ENCODE measurements around the gene DPT. TPM values are rescaled to one million over a fixed set of nuclear protein-coding genes. Genes with fewer than 3 reads are reported as not detected.

Gene DPT
- polyA plus RNA-seq, 1 donor from 2014 or later: not detected

DNA sequence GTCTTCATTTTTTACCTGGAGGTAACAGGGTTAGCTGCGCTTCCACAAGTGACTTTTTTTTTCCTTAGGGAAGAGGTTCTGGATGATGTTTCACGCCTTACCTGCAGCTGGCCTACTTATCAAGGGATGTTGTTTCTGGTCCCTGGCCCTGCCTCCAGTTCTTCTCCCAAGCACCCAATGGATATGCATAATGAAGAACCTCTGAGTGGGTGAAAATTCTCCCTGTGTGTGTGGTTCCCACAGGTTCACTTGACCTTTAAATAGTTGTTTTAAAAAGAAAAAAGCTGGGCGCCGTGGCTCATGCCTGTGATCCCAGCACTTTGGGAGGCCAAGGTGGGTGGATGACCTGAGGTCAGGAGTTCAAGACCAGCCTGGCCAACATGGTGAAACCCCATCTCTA lies 31.8 kb upstream of the DPT start:
- no peak overlapping the region for H3K27ac ChIP-seq (ENCODE audit: low read length)
- H3F3A ChIP-seq (ENCODE audit: insufficient read depth, low read length, poor library complexity, severe bottlenecking): no peaks in the 10 kb centered on the region
- no peaks in the 10 kb centered on the region for H3K36me3 ChIP-seq (ENCODE audit: insufficient read depth, low read length)
- H3K9me3 ChIP-seq (ENCODE audit: low read length): no peaks in the 10 kb centered on the region
- H3K9me2 ChIP-seq (ENCODE audit: insufficient read depth, low read length): no peaks in the 10 kb centered on the region
- no peaks in the 10 kb centered on the region for H4K20me1 ChIP-seq (ENCODE audit: insufficient read depth)
- no peak overlapping the region for H3K4me3 ChIP-seq (ENCODE audit: low read length)
- H3K9ac ChIP-seq (ENCODE audit: low read length): no peak overlapping the region
- no peaks in the 10 kb centered on the region for H3K27me3 ChIP-seq (ENCODE audit: insufficient read depth, low read depth, low read length)
- no peak overlapping the region for H3K4me2 ChIP-seq (ENCODE audit: low read length)
- no peaks in the 10 kb centered on the region for H3K79me2 ChIP-seq (replicated peaks; ENCODE audit: insufficient read depth, low read length)
- no peak overlapping the region for H2AFZ ChIP-seq (ENCODE audit: low read depth, low read length)
- no peak for TF ChIP-seq RAD21 (conservative IDR thresholded peaks at IDR 0.05)
- no peak for TF ChIP-seq TAF1 (IDR thresholded peaks at IDR 0.05; ENCODE audit: low read depth)
- TF ChIP-seq, protein P1, sequence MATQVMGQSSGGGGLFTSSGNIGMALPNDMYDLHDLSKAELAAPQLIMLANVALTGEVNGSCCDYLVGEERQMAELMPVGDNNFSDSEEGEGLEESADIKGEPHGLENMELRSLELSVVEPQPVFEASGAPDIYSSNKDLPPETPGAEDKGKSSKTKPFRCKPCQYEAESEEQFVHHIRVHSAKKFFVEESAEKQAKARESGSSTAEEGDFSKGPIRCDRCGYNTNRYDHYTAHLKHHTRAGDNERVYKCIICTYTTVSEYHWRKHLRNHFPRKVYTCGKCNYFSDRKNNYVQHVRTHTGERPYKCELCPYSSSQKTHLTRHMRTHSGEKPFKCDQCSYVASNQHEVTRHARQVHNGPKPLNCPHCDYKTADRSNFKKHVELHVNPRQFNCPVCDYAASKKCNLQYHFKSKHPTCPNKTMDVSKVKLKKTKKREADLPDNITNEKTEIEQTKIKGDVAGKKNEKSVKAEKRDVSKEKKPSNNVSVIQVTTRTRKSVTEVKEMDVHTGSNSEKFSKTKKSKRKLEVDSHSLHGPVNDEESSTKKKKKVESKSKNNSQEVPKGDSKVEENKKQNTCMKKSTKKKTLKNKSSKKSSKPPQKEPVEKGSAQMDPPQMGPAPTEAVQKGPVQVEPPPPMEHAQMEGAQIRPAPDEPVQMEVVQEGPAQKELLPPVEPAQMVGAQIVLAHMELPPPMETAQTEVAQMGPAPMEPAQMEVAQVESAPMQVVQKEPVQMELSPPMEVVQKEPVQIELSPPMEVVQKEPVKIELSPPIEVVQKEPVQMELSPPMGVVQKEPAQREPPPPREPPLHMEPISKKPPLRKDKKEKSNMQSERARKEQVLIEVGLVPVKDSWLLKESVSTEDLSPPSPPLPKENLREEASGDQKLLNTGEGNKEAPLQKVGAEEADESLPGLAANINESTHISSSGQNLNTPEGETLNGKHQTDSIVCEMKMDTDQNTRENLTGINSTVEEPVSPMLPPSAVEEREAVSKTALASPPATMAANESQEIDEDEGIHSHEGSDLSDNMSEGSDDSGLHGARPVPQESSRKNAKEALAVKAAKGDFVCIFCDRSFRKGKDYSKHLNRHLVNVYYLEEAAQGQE (IDR thresholded peaks at IDR 0.05; ENCODE audit: borderline replicate concordance): no peak

DNA sequence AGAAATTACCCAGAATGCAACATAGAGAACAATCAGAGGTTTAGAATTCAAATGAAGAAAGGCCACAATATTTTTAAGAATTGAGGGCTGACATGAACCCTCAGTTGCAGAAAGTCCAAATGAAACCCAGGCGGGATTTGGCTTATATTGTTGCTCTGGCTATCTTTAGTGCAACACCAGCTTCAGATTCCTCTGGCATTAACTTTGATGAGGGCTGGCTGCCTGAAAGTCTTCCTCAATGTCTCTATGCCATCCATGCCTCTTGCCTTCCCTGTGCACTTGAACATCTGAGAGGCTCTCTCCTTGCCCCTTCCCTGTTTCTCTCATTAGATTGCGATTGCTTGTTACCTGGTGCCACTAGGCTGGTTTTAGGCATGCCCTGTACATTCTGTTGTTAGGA lies 31.2 kb upstream of the DPT start:
- Histone ChIP-seq H3K4me3 (ENCODE audit: low read length) (no peak overlapping the region), H3K9me3 (ENCODE audit: low read length) (no peaks in the 10 kb centered on the region), H3K36me3 (ENCODE audit: insufficient read depth, low read length) (no peaks in the 10 kb centered on the region), H3K27ac (ENCODE audit: low read length) (no peak overlapping the region), H3K79me2 (replicated peaks; ENCODE audit: insufficient read depth, low read length) (no peaks in the 10 kb centered on the region), H2AFZ (ENCODE audit: low read depth, low read length) (no peak overlapping the region), H3K4me2 (ENCODE audit: low read length) (no peak overlapping the region), H3F3A (ENCODE audit: insufficient read depth, low read length, poor library complexity, severe bottlenecking) (no peaks in the 10 kb centered on the region), H3K9ac (ENCODE audit: low read length) (no peak overlapping the region), H3K27me3 (ENCODE audit: insufficient read depth, low read depth, low read length) (no peaks in the 10 kb centered on the region), H4K20me1 (ENCODE audit: insufficient read depth) (no peaks in the 10 kb centered on the region), H3K9me2 (ENCODE audit: insufficient read depth, low read length) (no peaks in the 10 kb centered on the region)
- TF ChIP-seq RAD21 (conservative IDR thresholded peaks at IDR 0.05) (no peak), TAF1 (IDR thresholded peaks at IDR 0.05; ENCODE audit: low read depth) (no peak), EZH2 (IDR thresholded peaks at IDR 0.05; ENCODE audit: borderline replicate concordance, insufficient read depth, low read length, poor library complexity, severe bottlenecking) (no peak), POLR2AphosphoS5 (IDR thresholded peaks at IDR 0.05) (no peak), MXI1 (conservative IDR thresholded peaks at IDR 0.05; ENCODE audit: poor library complexity, severe bottlenecking) (no peak), EP300 (conservative IDR thresholded peaks at IDR 0.05; ENCODE audit: poor library complexity, severe bottlenecking) (no peak), SMC3 (conservative IDR thresholded peaks at IDR 0.05; ENCODE audit: poor library complexity) (no peak)
- TF ChIP-seq, protein P1 (IDR thresholded peaks at IDR 0.05; ENCODE audit: borderline replicate concordance): no peak
- TF ChIP-seq, protein P2, sequence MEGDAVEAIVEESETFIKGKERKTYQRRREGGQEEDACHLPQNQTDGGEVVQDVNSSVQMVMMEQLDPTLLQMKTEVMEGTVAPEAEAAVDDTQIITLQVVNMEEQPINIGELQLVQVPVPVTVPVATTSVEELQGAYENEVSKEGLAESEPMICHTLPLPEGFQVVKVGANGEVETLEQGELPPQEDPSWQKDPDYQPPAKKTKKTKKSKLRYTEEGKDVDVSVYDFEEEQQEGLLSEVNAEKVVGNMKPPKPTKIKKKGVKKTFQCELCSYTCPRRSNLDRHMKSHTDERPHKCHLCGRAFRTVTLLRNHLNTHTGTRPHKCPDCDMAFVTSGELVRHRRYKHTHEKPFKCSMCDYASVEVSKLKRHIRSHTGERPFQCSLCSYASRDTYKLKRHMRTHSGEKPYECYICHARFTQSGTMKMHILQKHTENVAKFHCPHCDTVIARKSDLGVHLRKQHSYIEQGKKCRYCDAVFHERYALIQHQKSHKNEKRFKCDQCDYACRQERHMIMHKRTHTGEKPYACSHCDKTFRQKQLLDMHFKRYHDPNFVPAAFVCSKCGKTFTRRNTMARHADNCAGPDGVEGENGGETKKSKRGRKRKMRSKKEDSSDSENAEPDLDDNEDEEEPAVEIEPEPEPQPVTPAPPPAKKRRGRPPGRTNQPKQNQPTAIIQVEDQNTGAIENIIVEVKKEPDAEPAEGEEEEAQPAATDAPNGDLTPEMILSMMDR (IDR thresholded peaks at IDR 0.05; ENCODE audit: poor library complexity, severe bottlenecking): no peak

Data from neural cell (in vitro differentiated cells).